HL-60 (cell line): ENCODE measurements around the gene ATXN7.

Experiments
- DNase-seq, 2 experiments: peaks; one replicate each; pipeline ENCODE4 v3.0.0-alpha.2; 2010 to 2020; ENCODE audit warnings: low read depth in 1 of 2, low spot score in 1 of 2
- H3K27ac ChIP-seq: fragments of 250-450 bp; sonication (Bioruptor Pico); replicated peaks from 2 replicates; pipeline ENCODE4 v1.5.1; 2020; ENCODE audit warnings: mild to moderate bottlenecking, moderate library complexity
- H3K27me3 ChIP-seq: fragments of 250-450 bp; sonication (Bioruptor Pico); 2 replicates; pipeline ENCODE4 v1.5.1; 2021; ENCODE audit warnings: mild to moderate bottlenecking, moderate library complexity; ENCODE audit not compliant: insufficient read depth, poor library complexity, severe bottlenecking
- H3K4me3 ChIP-seq: replicated peaks from 2 replicates; pipeline ENCODE4 v1.5.1; 2011; ENCODE audit warnings: mild to moderate bottlenecking, control low read depth, low read length; ENCODE audit not compliant: insufficient read depth
- CTCF ChIP-seq: IDR thresholded peaks from one replicate; pipeline ENCODE4 v1.5.1; 2011; ENCODE audit warnings: low read length, control low read depth, inconsistent platforms; ENCODE audit not compliant: insufficient read depth
- GABPA ChIP-seq: IDR thresholded peaks from 2 replicates; pipeline ENCODE4 v1.6.1; 2012; ENCODE audit warnings: low read depth
- POLR2AphosphoS5 ChIP-seq: IDR thresholded peaks from 2 replicates; pipeline ENCODE4 v1.6.1; 2012; ENCODE audit warnings: low read depth
- REST ChIP-seq: IDR thresholded peaks from 2 replicates; pipeline ENCODE4 v1.6.1; 2012; ENCODE audit warnings: low read depth; ENCODE audit not compliant: insufficient replicate concordance
- SPI1 ChIP-seq: IDR thresholded peaks from 2 replicates; pipeline ENCODE4 v1.6.1; 2012; ENCODE audit warnings: low read depth, mild to moderate bottlenecking, borderline replicate concordance

The ATXN7 gene

GRCh38 chr3:64022451-64023186 is 159.0 kb downstream of the ATXN7 start:
- Histone ChIP-seq H3K4me3 (peak overlapping the region; percentile 97), H3K27me3 (no peaks in the 10 kb centered on the region), H3K27ac (peak overlapping the region; percentile 84)
- DNase-seq = peak in 1 of 2 experiments; percentile 18
- TF ChIP-seq SPI1 (no peak), CTCF (no peak), GABPA (no peak), REST (no peak), POLR2AphosphoS5 (no peak; the same call in 1 of the 2 replicates)

- peak; percentile 78 to 86 for DNase-seq
- TF ChIP-seq GABPA (peak; percentile 93), SPI1 (no peak), CTCF (peak; percentile 97), POLR2AphosphoS5 (peak; percentile 90), REST (peak; percentile 63)
- H3K4me3 ChIP-seq = peak within 1 kb of the TSS; percentile 97
- no peaks in the 10 kb centered on the region for H3K27me3 ChIP-seq
- peak within 1 kb of the TSS; percentile 84 for H3K27ac ChIP-seq
Observed at GRCh38 chr3:64023187-64023860, 159.7 kb downstream of the ATXN7 start, which contains the start of gene PSMD6. TSS of gene PSMD6 (minus strand) at chr3:64023494. CDS start at chr3:64023419, 75 bp downstream.

GRCh38 chr3:64023861-64024223 is 160.2 kb downstream of the ATXN7 start:
- Histone ChIP-seq H3K27me3 (no peaks in the 10 kb centered on the region), H3K4me3 (no peak overlapping the region), H3K27ac (peak overlapping the region; percentile 84)
- peak in 1 of 2 experiments; percentile 18 for DNase-seq
- TF ChIP-seq CTCF = no peak
- no peak for TF ChIP-seq POLR2AphosphoS5
- TF ChIP-seq GABPA = no peak
- TF ChIP-seq SPI1 = no peak
- no peak for TF ChIP-seq REST
